Endothelial cell of umbilical vein (primary cell): ENCODE results near the gene PODNL1. TPM values are rescaled to one million over a fixed set of nuclear protein-coding genes. Genes with fewer than 3 reads are reported as not detected.

Experiments
- BruUV-seq: library from RNA; stranded (reverse); fragments of 400-500 nt; replicated peaks from 2 replicates; lab custom pipeline; 2021; lab: Mats Ljungman, UMichigan
- CTCF ChIA-PET: fragments of 300-600, 350-600 bp; sonication (Branson Sonifier 250); formaldehyde crosslinking; loops from one replicate; lab custom pipeline; 2021; ENCODE audit warnings: antibody characterized with exemption, inconsistent platforms; lab: Charles Lee
- POLR2A ChIA-PET: fragments of 300-600, 350-600 bp; sonication (Branson Sonifier 250); formaldehyde crosslinking; loops from one replicate; lab custom pipeline; 2021; ENCODE audit warnings: antibody characterized with exemption, inconsistent platforms; lab: Charles Lee
- DNase-seq: peaks from one replicate; pipeline ENCODE4 v3.0.0-alpha.2; 2011; ENCODE audit warnings: low read depth, low spot score
- FAIRE-seq: peaks from 2 replicates; lab custom pipeline; 2011; peaks lifted over from hg19 to GRCh38; lab: Jason Lieb, UNC
- H2AFZ ChIP-seq: 2 replicates; pipeline ENCODE4 v1.6.0; 2012; ENCODE audit warnings: low read depth, low read length, control low read depth, inconsistent platforms
- H3K27ac ChIP-seq: 2 replicates; pipeline ENCODE4 v1.5.1; 2011; ENCODE audit warnings: low read depth, mild to moderate bottlenecking, control low read depth, low read length, moderate library complexity; ENCODE audit not compliant: insufficient read depth
- H3K27me3 ChIP-seq, 2 experiments: 2 replicates each; pipeline versions ENCODE4 v1.6.0 to v1.6.1; 2011; ENCODE audit warnings: low read length in 2 of 2, mixed read lengths in 1 of 2; ENCODE audit not compliant: control insufficient read depth in 2 of 2, insufficient read depth in 2 of 2
- H3K36me3 ChIP-seq, 2 experiments: 2 replicates in 1 of 2; 3 replicates in 1 of 2; pipeline ENCODE4 v1.5.1; 2011; ENCODE audit warnings: low read length in 2 of 2, mild to moderate bottlenecking in 1 of 2, moderate library complexity in 1 of 2; ENCODE audit not compliant: control insufficient read depth in 2 of 2, insufficient read depth in 2 of 2; ENCODE audit errors: extremely low read depth in 1 of 2
- H3K4me1 ChIP-seq: 3 replicates; pipeline ENCODE4 v1.5.1; 2011; ENCODE audit warnings: mild to moderate bottlenecking, low read length; ENCODE audit not compliant: control insufficient read depth, insufficient read depth; ENCODE audit errors: extremely low read depth
- H3K4me2 ChIP-seq: 2 replicates; pipeline ENCODE4 v1.6.1; 2011; ENCODE audit warnings: low read length, control low read depth, mixed read lengths; ENCODE audit not compliant: insufficient read depth
- H3K4me3 ChIP-seq, 3 experiments: fragments of 200-600 bp in 1 of 3; sonication (generic), shearing (Covaris generic) in 1 of 3; replicated peaks in 1 of 3; 2 replicates each; pipeline ENCODE4 v1.5.1; 2011 to 2016; ENCODE audit warnings: control low read depth in 3 of 3, low read length in 3 of 3, mild to moderate bottlenecking in 2 of 3, inconsistent platforms in 1 of 3, low read depth in 1 of 3, moderate library complexity in 1 of 3; ENCODE audit not compliant: insufficient read depth in 1 of 3
- H3K79me2 ChIP-seq: 2 replicates; pipeline ENCODE4 v1.6.0; 2012; ENCODE audit warnings: low read length, inconsistent platforms; ENCODE audit not compliant: control insufficient read depth, insufficient read depth
- H3K9ac ChIP-seq: replicated peaks from 2 replicates; pipeline ENCODE3; 2011; ENCODE audit warnings: low read length, control low read depth; ENCODE audit not compliant: insufficient read depth; ENCODE audit errors: extremely low read depth
- H3K9me1 ChIP-seq: replicated peaks from 3 replicates; pipeline ENCODE4 v1.6.0; 2011; ENCODE audit warnings: mild to moderate bottlenecking, low read length; ENCODE audit not compliant: control insufficient read depth, insufficient read depth; ENCODE audit errors: extremely low read depth
- H3K9me3 ChIP-seq: replicated peaks from 2 replicates; pipeline ENCODE4 v1.5.1; 2012; ENCODE audit warnings: low read length, inconsistent platforms; ENCODE audit not compliant: control insufficient read depth, insufficient read depth
- H4K20me1 ChIP-seq: replicated peaks from 2 replicates; pipeline ENCODE3; 2011; ENCODE audit warnings: mild to moderate bottlenecking, low read length; ENCODE audit not compliant: control insufficient read depth, insufficient read depth; ENCODE audit errors: extremely low read depth
- EZH2 ChIP-seq: IDR thresholded peaks from 2 replicates; pipeline ENCODE4 v1.6.1; 2012; ENCODE audit warnings: borderline replicate concordance, low read depth, mild to moderate bottlenecking, moderate library complexity, low read length, inconsistent platforms; ENCODE audit not compliant: severe bottlenecking
- FOS ChIP-seq: IDR thresholded peaks from 2 replicates; pipeline ENCODE4 v1.6.1; 2011; ENCODE audit warnings: mild to moderate bottlenecking, low read length, moderate library complexity, borderline replicate concordance; ENCODE audit not compliant: insufficient read depth
- GATA2 ChIP-seq: IDR thresholded peaks from 2 replicates; pipeline ENCODE4 v1.7.0; 2011; ENCODE audit warnings: low read depth, mild to moderate bottlenecking, moderate library complexity, mixed read lengths, low read length; ENCODE audit not compliant: insufficient read length, insufficient read depth
- JUN ChIP-seq: IDR thresholded peaks from 2 replicates; pipeline ENCODE4 v1.6.1; 2011; ENCODE audit warnings: borderline replicate concordance, low read depth; ENCODE audit not compliant: insufficient read length, insufficient read depth
- MYC ChIP-seq: IDR thresholded peaks from one replicate; pipeline ENCODE4 v1.6.1; 2011; ENCODE audit warnings: mild to moderate bottlenecking, low read depth, low read length
- POLR2A ChIP-seq: IDR thresholded peaks from 2 replicates; pipeline ENCODE4 v1.6.1; 2012; ENCODE audit warnings: low read depth, mild to moderate bottlenecking, control low read depth, low read length
- POLR2AphosphoS5 ChIP-seq: IDR thresholded peaks from 2 replicates; pipeline ENCODE4 v1.6.1; 2012; ENCODE audit warnings: low read depth, mild to moderate bottlenecking, control low read depth, low read length, moderate library complexity; ENCODE audit not compliant: insufficient read depth
- dilution Hi-C: fragments of 300-500 bp; cut with MboI; formaldehyde crosslinking; loops from one replicate; pipeline ENCODE4 v1.15.0; 2019; ENCODE audit warnings: low sequenced_read_pairs; ENCODE audit not compliant: extremely low pct_ligation_motif_present
- intact Hi-C: fragments of 100-400 bp; cut with micrococcal nuclease; formaldehyde crosslinking; loops from one replicate; pipeline ENCODE4 v1.10.0; 2022
- polyA plus RNA-seq, 4 experiments: library from polyadenylated mRNA; depleted of rRNA in 3 of 4; stranded (reverse) in 3 of 4; unstranded in 1 of 4; fragments of >200 nt; gene quantifications; 2 replicates each; pipeline versions ENCODE4 v1.2.1 to v1.2.3, GENCODE V29; 2011 to 2012; ENCODE audit warnings: missing spikeins in 1 of 4
- total RNA-seq: library from RNA; stranded (reverse); gene quantifications from 2 replicates; pipeline ENCODE4 v1.2.3, GENCODE V29; 2021
- TF ChIP-seq, protein P1 (sequence below): IDR thresholded peaks from 2 replicates; pipeline ENCODE4 v1.6.1; 2011; ENCODE audit not compliant: insufficient read depth, insufficient read length
- TF ChIP-seq, protein P2 (sequence below), 2 donors: IDR thresholded peaks; 1 replicate in 1 of 2; 2 replicates in 1 of 2; pipeline ENCODE4 v1.5.1; 2011; ENCODE audit warnings: low read length in 2 of 2, mild to moderate bottlenecking in 2 of 2, moderate library complexity in 2 of 2, control low read depth in 1 of 2, inconsistent platforms in 1 of 2, low read depth in 1 of 2; ENCODE audit not compliant: insufficient read depth in 1 of 2; ENCODE audit errors: extremely low read depth in 1 of 2

PODNL1 gene
- total and polyA plus RNA-seq, 2 donors (not counting 3 experiments of a cell fraction or from before 2014, with no cell fraction given), result 0.21 TPM; not detected in 1

DNA sequence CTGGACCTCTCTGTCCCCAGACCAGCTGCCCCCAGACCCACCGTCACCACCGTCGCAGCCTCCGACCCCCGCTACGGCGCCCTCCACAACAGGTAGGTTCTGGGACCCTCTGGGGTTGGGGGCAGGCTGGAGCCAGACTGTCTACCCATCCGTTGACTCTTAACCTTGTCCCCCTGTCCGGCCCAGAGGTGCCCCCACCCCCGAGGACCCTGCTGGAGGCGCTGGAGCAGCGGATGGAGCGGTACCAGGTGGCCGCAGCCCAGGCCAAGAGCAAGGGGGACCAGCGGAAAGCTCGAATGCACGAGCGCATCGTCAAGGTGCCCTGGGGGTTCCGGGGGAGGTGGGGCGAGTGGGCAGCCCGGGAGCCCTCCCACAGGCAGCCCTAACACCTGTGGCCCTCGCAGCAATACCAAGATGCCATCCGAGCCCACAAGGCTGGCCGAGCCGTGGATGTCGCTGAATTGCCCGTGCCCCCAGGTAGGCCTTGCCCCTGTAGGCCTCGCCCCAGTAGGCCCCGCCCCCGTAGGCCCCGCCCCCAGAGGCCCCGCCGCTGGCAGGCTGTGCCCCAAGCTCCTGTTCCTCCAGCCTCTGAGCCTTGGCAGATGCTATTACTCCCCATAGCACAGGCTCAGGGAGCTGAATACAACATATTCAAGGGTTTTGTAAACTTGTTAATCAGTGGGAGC lies 19.3 kb downstream of the PODNL1 start:
- no peaks in the 10 kb centered on the region for H3K79me2 ChIP-seq
- ChIA-PET CTCF (interaction anchor here (1.0 to 1.1 kb wide), 2 partner anchors 8 to 9 kb away, joined by 3 read pairs; no protein-coding TSS in a partner anchor), POLR2A (no interaction called here)
- H3K9me1 ChIP-seq, result no peaks in the 10 kb centered on the region
- no peaks in the 10 kb centered on the region for H3K27me3 ChIP-seq
- no peak overlapping the region for H3K27ac ChIP-seq
- no peak overlapping the region for H3K4me2 ChIP-seq
- H4K20me1 ChIP-seq, result no peaks in the 10 kb centered on the region
- no peaks in the 10 kb centered on the region for H3K4me1 ChIP-seq
- intact Hi-C loops (no loop called here), dilution Hi-C loops (no loop called here)
- no peak overlapping the region for H3K4me3 ChIP-seq
- no peak overlapping the region for H3K9ac ChIP-seq
- BruUV-seq, result no TSS peak
- DNase-seq, result no peak
- no peak for TF ChIP-seq FOS
- no peak for TF ChIP-seq JUN
- no peak for TF ChIP-seq POLR2A
- no peak for TF ChIP-seq POLR2AphosphoS5
- TF ChIP-seq EZH2, result no peak
- TF ChIP-seq, protein P1, sequence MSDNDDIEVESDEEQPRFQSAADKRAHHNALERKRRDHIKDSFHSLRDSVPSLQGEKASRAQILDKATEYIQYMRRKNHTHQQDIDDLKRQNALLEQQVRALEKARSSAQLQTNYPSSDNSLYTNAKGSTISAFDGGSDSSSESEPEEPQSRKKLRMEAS, result no peak
- no peak for TF ChIP-seq GATA2
- TF ChIP-seq, protein P2, sequence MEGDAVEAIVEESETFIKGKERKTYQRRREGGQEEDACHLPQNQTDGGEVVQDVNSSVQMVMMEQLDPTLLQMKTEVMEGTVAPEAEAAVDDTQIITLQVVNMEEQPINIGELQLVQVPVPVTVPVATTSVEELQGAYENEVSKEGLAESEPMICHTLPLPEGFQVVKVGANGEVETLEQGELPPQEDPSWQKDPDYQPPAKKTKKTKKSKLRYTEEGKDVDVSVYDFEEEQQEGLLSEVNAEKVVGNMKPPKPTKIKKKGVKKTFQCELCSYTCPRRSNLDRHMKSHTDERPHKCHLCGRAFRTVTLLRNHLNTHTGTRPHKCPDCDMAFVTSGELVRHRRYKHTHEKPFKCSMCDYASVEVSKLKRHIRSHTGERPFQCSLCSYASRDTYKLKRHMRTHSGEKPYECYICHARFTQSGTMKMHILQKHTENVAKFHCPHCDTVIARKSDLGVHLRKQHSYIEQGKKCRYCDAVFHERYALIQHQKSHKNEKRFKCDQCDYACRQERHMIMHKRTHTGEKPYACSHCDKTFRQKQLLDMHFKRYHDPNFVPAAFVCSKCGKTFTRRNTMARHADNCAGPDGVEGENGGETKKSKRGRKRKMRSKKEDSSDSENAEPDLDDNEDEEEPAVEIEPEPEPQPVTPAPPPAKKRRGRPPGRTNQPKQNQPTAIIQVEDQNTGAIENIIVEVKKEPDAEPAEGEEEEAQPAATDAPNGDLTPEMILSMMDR (IDR thresholded peaks at IDR 0.05; ENCODE audit: extremely low read depth in 1 of 2, insufficient read depth in 1 of 2, low read depth in 1 of 2, low read length in 2 of 2), result no peak
- no peak for TF ChIP-seq MYC
- FAIRE-seq, result no peak
- no peaks in the 10 kb centered on the region for H3K9me3 ChIP-seq
- peaks cover 5 to 30% of the 10 kb centered on the region in 2 experiments for H3K36me3 ChIP-seq
- H2AFZ ChIP-seq, result no peak overlapping the region
